ENCODE measurements around the gene TMEM38A.

TMEM38A gene

GRCh38 chr19:16654627-16655026 lies 6.3 kb upstream of the TMEM38A start:
- TF ChIP-seq CREB5 (CRISPR knock-in tag; IDR thresholded peaks at IDR 0.05; ENCODE audit: low read depth) (no peak), PPARA (CRISPR knock-in tag; IDR thresholded peaks at IDR 0.05; ENCODE audit: borderline replicate concordance) (no peak), BACH2 (CRISPR knock-in tag; IDR thresholded peaks at IDR 0.05; ENCODE audit: borderline replicate concordance) (no peak), ZFP3 (CRISPR knock-in tag; IDR thresholded peaks at IDR 0.05) (no peak), ZC3H10 (CRISPR knock-in tag; IDR thresholded peaks at IDR 0.05) (no peak), ZFP30 (CRISPR knock-in tag; IDR thresholded peaks at IDR 0.05) (no peak), CSDC2 (CRISPR knock-in tag; IDR thresholded peaks at IDR 0.05) (no peak), ZNF70 (CRISPR knock-in tag; IDR thresholded peaks at IDR 0.05) (no peak), SNAI2 (CRISPR knock-in tag; IDR thresholded peaks at IDR 0.05) (no peak), ZNF8 (CRISPR knock-in tag; IDR thresholded peaks at IDR 0.05) (no peak), ESRRG (CRISPR knock-in tag; IDR thresholded peaks at IDR 0.05) (no peak), GLIS3 (CRISPR knock-in tag; IDR thresholded peaks at IDR 0.05) (no peak), RARB (CRISPR knock-in tag; IDR thresholded peaks at IDR 0.05) (no peak)
- TF ChIP-seq, protein P1, sequence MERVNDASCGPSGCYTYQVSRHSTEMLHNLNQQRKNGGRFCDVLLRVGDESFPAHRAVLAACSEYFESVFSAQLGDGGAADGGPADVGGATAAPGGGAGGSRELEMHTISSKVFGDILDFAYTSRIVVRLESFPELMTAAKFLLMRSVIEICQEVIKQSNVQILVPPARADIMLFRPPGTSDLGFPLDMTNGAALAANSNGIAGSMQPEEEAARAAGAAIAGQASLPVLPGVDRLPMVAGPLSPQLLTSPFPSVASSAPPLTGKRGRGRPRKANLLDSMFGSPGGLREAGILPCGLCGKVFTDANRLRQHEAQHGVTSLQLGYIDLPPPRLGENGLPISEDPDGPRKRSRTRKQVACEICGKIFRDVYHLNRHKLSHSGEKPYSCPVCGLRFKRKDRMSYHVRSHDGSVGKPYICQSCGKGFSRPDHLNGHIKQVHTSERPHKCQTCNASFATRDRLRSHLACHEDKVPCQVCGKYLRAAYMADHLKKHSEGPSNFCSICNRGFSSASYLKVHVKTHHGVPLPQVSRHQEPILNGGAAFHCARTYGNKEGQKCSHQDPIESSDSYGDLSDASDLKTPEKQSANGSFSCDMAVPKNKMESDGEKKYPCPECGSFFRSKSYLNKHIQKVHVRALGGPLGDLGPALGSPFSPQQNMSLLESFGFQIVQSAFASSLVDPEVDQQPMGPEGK (CRISPR knock-in tag; IDR thresholded peaks at IDR 0.05; ENCODE audit: borderline replicate concordance): no peak
- TF ChIP-seq, protein P2, sequence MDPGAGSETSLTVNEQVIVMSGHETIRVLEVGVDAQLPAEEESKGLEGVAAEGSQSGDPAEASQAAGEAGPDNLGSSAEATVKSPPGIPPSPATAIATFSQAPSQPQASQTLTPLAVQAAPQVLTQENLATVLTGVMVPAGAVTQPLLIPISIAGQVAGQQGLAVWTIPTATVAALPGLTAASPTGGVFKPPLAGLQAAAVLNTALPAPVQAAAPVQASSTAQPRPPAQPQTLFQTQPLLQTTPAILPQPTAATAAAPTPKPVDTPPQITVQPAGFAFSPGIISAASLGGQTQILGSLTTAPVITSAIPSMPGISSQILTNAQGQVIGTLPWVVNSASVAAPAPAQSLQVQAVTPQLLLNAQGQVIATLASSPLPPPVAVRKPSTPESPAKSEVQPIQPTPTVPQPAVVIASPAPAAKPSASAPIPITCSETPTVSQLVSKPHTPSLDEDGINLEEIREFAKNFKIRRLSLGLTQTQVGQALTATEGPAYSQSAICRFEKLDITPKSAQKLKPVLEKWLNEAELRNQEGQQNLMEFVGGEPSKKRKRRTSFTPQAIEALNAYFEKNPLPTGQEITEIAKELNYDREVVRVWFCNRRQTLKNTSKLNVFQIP (CRISPR knock-in tag; IDR thresholded peaks at IDR 0.05; ENCODE audit: borderline replicate concordance, low read depth): no peak
- TF ChIP-seq, protein P3, sequence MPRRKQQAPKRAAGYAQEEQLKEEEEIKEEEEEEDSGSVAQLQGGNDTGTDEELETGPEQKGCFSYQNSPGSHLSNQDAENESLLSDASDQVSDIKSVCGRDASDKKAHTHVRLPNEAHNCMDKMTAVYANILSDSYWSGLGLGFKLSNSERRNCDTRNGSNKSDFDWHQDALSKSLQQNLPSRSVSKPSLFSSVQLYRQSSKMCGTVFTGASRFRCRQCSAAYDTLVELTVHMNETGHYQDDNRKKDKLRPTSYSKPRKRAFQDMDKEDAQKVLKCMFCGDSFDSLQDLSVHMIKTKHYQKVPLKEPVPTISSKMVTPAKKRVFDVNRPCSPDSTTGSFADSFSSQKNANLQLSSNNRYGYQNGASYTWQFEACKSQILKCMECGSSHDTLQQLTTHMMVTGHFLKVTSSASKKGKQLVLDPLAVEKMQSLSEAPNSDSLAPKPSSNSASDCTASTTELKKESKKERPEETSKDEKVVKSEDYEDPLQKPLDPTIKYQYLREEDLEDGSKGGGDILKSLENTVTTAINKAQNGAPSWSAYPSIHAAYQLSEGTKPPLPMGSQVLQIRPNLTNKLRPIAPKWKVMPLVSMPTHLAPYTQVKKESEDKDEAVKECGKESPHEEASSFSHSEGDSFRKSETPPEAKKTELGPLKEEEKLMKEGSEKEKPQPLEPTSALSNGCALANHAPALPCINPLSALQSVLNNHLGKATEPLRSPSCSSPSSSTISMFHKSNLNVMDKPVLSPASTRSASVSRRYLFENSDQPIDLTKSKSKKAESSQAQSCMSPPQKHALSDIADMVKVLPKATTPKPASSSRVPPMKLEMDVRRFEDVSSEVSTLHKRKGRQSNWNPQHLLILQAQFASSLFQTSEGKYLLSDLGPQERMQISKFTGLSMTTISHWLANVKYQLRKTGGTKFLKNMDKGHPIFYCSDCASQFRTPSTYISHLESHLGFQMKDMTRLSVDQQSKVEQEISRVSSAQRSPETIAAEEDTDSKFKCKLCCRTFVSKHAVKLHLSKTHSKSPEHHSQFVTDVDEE (CRISPR knock-in tag; IDR thresholded peaks at IDR 0.05): no peak
- ATAC-seq: no peak

DNA sequence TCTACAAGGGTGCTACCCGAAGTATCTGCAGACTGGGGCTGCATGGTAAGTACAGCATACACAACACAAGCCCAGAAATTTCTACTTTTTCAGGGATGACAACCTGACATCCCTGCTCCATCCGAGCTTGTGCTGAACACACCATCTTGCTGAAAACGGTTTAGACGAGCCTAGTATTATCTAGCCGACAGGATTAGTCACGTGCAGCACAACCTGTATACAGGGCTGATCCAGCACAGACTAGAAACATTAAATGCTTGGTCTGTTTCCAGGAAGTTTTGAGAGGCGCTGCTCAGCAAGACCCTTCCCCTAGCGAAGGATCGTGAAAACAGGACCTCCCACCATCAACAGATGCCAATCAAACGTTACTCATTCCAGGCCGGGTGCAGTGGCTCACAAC lies 5.2 kb upstream of the TMEM38A start:
- TF ChIP-seq, protein P3 (CRISPR knock-in tag; IDR thresholded peaks at IDR 0.05): no peak
- TF ChIP-seq TCF4 (CRISPR knock-in tag; IDR thresholded peaks at IDR 0.05; ENCODE audit: borderline replicate concordance) (no peak), ZNF565 (CRISPR knock-in tag; conservative IDR thresholded peaks at IDR 0.05; ENCODE audit: low read depth) (no peak), ZC3H10 (CRISPR knock-in tag; IDR thresholded peaks at IDR 0.05) (no peak), ISL1 (CRISPR knock-in tag; IDR thresholded peaks at IDR 0.05) (no peak), TOX (CRISPR knock-in tag; IDR thresholded peaks at IDR 0.05; ENCODE audit: borderline replicate concordance) (no peak), CREB5 (CRISPR knock-in tag; IDR thresholded peaks at IDR 0.05; ENCODE audit: low read depth) (no peak), BACH2 (CRISPR knock-in tag; IDR thresholded peaks at IDR 0.05; ENCODE audit: borderline replicate concordance) (no peak), SNAI2 (CRISPR knock-in tag; IDR thresholded peaks at IDR 0.05) (no peak), RARB (CRISPR knock-in tag; IDR thresholded peaks at IDR 0.05) (no peak), OSR1 (CRISPR knock-in tag; IDR thresholded peaks at IDR 0.05) (no peak), ESRRG (CRISPR knock-in tag; IDR thresholded peaks at IDR 0.05) (no peak), ZFP3 (CRISPR knock-in tag; IDR thresholded peaks at IDR 0.05) (no peak), GLIS3 (CRISPR knock-in tag; IDR thresholded peaks at IDR 0.05) (no peak), ARNTL (CRISPR knock-in tag; IDR thresholded peaks at IDR 0.05; ENCODE audit: borderline replicate concordance, low read depth) (no peak), CSDC2 (CRISPR knock-in tag; IDR thresholded peaks at IDR 0.05) (no peak), ZNF70 (CRISPR knock-in tag; IDR thresholded peaks at IDR 0.05) (no peak)
- TF ChIP-seq, protein P1 (CRISPR knock-in tag; IDR thresholded peaks at IDR 0.05; ENCODE audit: borderline replicate concordance): no peak
- TF ChIP-seq, protein P2 (CRISPR knock-in tag; IDR thresholded peaks at IDR 0.05; ENCODE audit: borderline replicate concordance, low read depth): no peak
- no peak for ATAC-seq
